Kidney epithelial cell (primary cell): ENCODE measurements around the gene RAB3IL1. TPM values are rescaled to one million over a fixed set of nuclear protein-coding genes. Genes with fewer than 3 reads are reported as not detected.
A peak's percentile ranks its signal among the peaks of the same experiment; 100 is the strongest.

Source experiments
- DNase-seq: peaks from one replicate; pipeline ENCODE4 v3.0.0-alpha.2; 2010; ENCODE audit warnings: low read depth
- H3K27me3 ChIP-seq: 2 replicates; pipeline ENCODE4 v1.6.0; 2011; ENCODE audit warnings: low read length; ENCODE audit not compliant: control insufficient read depth, insufficient read depth
- H3K36me3 ChIP-seq: 2 replicates; pipeline ENCODE4 v1.5.1; 2011; ENCODE audit warnings: low read length; ENCODE audit not compliant: control insufficient read depth, insufficient read depth
- H3K4me3 ChIP-seq: 2 replicates; pipeline ENCODE4 v1.5.1; 2011; ENCODE audit warnings: low read depth, mild to moderate bottlenecking, control low read depth, low read length
- total RNA-seq: library from RNA; depleted of rRNA; stranded (reverse); fragments of >200 nt; gene quantifications from 2 replicates; pipeline ENCODE4 v1.2.3, GENCODE V29; 2015
- TF ChIP-seq, protein P1 (sequence below): IDR thresholded peaks from 2 replicates; pipeline ENCODE4 v1.5.1; 2011; ENCODE audit warnings: mild to moderate bottlenecking, moderate library complexity, low read length, control low read depth, inconsistent platforms; ENCODE audit not compliant: insufficient read depth, poor library complexity, severe bottlenecking

The RAB3IL1 gene
- total RNA-seq, 1 donor from 2014 or later, result 5.2 TPM

GRCh38 chr11:61871158-61871597 is 46.2 kb downstream of the RAB3IL1 start:
- no peaks in the 10 kb centered on the region for H3K27me3 ChIP-seq
- H3K36me3 ChIP-seq, result no peaks in the 10 kb centered on the region
- DNase-seq, result no peak
- TF ChIP-seq, protein P1, sequence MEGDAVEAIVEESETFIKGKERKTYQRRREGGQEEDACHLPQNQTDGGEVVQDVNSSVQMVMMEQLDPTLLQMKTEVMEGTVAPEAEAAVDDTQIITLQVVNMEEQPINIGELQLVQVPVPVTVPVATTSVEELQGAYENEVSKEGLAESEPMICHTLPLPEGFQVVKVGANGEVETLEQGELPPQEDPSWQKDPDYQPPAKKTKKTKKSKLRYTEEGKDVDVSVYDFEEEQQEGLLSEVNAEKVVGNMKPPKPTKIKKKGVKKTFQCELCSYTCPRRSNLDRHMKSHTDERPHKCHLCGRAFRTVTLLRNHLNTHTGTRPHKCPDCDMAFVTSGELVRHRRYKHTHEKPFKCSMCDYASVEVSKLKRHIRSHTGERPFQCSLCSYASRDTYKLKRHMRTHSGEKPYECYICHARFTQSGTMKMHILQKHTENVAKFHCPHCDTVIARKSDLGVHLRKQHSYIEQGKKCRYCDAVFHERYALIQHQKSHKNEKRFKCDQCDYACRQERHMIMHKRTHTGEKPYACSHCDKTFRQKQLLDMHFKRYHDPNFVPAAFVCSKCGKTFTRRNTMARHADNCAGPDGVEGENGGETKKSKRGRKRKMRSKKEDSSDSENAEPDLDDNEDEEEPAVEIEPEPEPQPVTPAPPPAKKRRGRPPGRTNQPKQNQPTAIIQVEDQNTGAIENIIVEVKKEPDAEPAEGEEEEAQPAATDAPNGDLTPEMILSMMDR, result peak; percentile 94
- no peak overlapping the region for H3K4me3 ChIP-seq

GRCh38 chr11:61870541-61871031 is 46.8 kb downstream of the RAB3IL1 start:
- H3K4me3 ChIP-seq, result no peak overlapping the region
- TF ChIP-seq, protein P1, result no peak
- no peaks in the 10 kb centered on the region for H3K27me3 ChIP-seq
- DNase-seq, result no peak
- no peaks in the 10 kb centered on the region for H3K36me3 ChIP-seq

DNA sequence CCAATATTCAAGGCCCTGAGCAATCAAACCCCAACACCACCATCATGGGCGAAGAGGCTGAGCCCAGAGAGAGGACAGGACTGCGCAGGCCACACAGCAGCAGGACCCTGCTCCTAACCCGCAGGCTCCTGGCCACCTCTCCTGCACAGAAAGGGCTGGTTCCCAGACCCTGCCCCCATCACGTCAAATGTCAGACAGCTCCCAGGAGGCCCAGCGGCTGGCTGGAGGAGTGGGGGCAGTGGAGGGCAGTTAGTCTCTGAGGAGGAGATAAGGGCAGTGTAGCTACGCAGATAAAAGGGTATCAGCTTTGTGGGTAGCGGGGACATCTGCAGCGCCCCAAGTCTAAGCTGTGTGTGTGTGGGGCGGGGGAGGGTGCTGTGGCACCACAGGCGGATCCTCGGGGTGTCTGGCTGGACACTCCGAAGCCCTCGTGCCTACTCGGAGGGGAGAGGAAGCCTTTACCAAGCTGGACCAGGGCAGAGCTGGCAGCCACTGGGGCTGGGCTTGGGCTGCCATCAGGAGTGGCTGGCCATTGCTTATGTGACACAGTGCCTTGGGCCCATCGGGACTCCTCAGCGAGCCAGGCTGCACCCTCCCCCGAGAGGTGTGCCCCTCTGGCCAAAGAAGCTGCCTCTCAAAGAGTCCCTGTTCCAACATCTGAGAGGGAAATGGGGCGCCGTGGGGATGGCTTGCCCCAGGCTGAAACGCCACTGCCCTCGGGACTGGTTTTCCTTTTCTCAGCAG is 47.5 kb downstream of the RAB3IL1 start:
- H3K27me3 ChIP-seq, result no peaks in the 10 kb centered on the region
- TF ChIP-seq, protein P1, result no peak
- no peak for DNase-seq
- no peak overlapping the region for H3K4me3 ChIP-seq
- H3K36me3 ChIP-seq, result no peaks in the 10 kb centered on the region

GRCh38 chr11:61869429-61869707 is 48.0 kb downstream of the RAB3IL1 start:
- DNase-seq, result no peak
- Histone ChIP-seq H3K27me3 (no peaks in the 10 kb centered on the region), H3K4me3 (no peak overlapping the region), H3K36me3 (no peaks in the 10 kb centered on the region)
- TF ChIP-seq, protein P1, result no peak

DNA sequence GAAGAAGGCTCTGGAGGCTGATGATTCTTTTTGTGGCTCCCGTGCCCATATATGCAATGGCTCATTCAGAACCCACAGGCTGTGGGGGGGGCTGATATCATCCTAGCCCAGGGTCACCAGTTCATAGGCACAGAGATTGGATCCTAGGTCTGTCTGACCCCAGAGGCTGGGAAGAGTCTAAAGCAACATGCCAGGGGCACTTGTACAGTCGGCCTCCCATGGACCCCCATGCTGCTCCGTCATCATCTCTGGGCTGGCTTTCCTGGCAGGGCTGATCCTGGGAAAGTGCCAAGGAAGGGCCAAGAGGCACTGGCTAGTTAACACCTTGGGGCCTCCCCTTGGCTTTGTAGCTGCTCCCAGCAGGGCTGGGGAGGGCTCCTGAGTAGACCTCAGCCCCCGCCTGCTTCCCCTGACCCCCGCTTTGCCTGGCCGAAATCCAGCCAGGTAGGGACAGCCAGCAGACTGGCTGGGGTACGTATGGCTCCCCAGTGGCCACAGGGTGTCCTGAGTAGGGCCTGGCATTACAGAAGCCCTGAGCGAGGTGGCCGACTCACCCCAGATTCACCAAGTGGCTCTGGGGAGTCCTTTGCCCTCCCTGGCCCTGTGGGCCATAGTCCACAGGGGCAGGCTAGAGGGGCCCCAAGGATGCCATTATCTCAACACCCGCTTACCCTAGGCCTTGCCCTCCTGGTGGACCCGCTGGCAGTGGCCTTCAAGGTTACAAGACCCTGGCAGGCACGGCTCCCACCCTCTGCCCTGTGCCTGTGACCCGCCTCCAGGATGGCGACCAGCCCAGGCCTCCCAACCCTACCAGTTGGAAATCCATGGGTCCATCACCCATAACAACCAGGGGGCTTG is 48.6 kb downstream of the RAB3IL1 start:
- no peak for DNase-seq
- peaks cover 1% of the 10 kb centered on the region for H3K36me3 ChIP-seq
- TF ChIP-seq, protein P1, result no peak
- no peaks in the 10 kb centered on the region for H3K27me3 ChIP-seq
- H3K4me3 ChIP-seq, result no peak overlapping the region

GRCh38 chr11:61866958-61867343 is 50.4 kb downstream of the RAB3IL1 start:
- TF ChIP-seq, protein P1, result no peak
- Histone ChIP-seq H3K36me3 (peaks cover 2% of the 10 kb centered on the region), H3K27me3 (no peaks in the 10 kb centered on the region), H3K4me3 (no peak overlapping the region)
- DNase-seq, result no peak
